A673 (cell line): Measurements from ENCODE around the gene CGB2.

Experiments used
- CTCF ChIP-seq: fragments of 300-800, 200-600 bp; sonication (generic); conservative IDR thresholded peaks from 2 replicates; pipeline ENCODE4 v1.5.1; 2017; ENCODE audit warnings: low read depth, mild to moderate bottlenecking, antibody characterized with exemption, low read length, moderate library complexity, mixed read lengths
- EZH2 ChIP-seq: fragments of 200-600 bp; sonication (generic); IDR thresholded peaks from 2 replicates; pipeline ENCODE4 v1.6.1; 2017; ENCODE audit warnings: borderline replicate concordance, low read depth, mild to moderate bottlenecking, mixed read lengths, antibody characterized with exemption, low read length; ENCODE audit not compliant: poor library complexity, severe bottlenecking

GRCh38 chr19:49057636-49058234 is 26.0 kb downstream of the CGB2 start, which contains the start of gene CGB7:
- no peak for TF ChIP-seq CTCF
- TF ChIP-seq EZH2, result no peak
